H1 (cell line): ENCODE measurements around the gene YIF1B. TPM values are rescaled to one million over a fixed set of nuclear protein-coding genes. Genes with fewer than 3 reads are reported as not detected.

Experiments
- CTCF ChIA-PET: fragments of 300-600 bp; sonication (Branson Sonifier 250); formaldehyde crosslinking; loops from one replicate; lab custom pipeline; 2021; ENCODE audit not compliant: partially characterized antibody; lab: Charles Lee
- POLR2A ChIA-PET: fragments of 300-600 bp; sonication (Branson Sonifier 250); formaldehyde crosslinking; loops from one replicate; lab custom pipeline; 2021; ENCODE audit warnings: inconsistent platforms; ENCODE audit not compliant: partially characterized antibody; lab: Charles Lee
- DNase-seq, 2 experiments: peaks; one replicate each; pipeline versions ENCODE4 v3.0.0 to v3.0.0-alpha.2; 2010 to 2022; ENCODE audit warnings: low spot score in 2 of 2, low read depth in 1 of 2, mixed read lengths in 1 of 2
- FAIRE-seq: peaks from 2 replicates; lab custom pipeline; 2011; peaks lifted over from hg19 to GRCh38; lab: Jason Lieb, UNC
- H2AFZ ChIP-seq: 2 replicates; pipeline ENCODE4 v1.8.1; 2012; ENCODE audit warnings: low read length, inconsistent platforms
- H2AK5ac ChIP-seq: 2 replicates; pipeline ENCODE4 v1.6.1; 2013; ENCODE audit warnings: low read depth, low read length
- H2BK120ac ChIP-seq: replicated peaks from 2 replicates; pipeline ENCODE3; 2013; ENCODE audit warnings: low read depth, low read length, inconsistent platforms
- H2BK12ac ChIP-seq: 2 replicates; pipeline ENCODE4 v1.6.1; 2013; ENCODE audit warnings: low read depth, low read length
- H2BK15ac ChIP-seq: 2 replicates; pipeline ENCODE4 v1.6.1; 2013; ENCODE audit warnings: low read length
- H2BK20ac ChIP-seq: 2 replicates; pipeline ENCODE4 v1.6.1; 2013; ENCODE audit warnings: low read length
- H2BK5ac ChIP-seq: 2 replicates; pipeline ENCODE4 v1.6.1; 2013; ENCODE audit warnings: low read depth, low read length
- H3K14ac ChIP-seq: 2 replicates; pipeline ENCODE4 v1.6.1; 2013; ENCODE audit warnings: inconsistent platforms; ENCODE audit not compliant: insufficient read length
- H3K18ac ChIP-seq: 2 replicates; pipeline ENCODE4 v1.6.1; 2013; ENCODE audit warnings: low read length; ENCODE audit errors: extremely low read depth
- H3K23ac ChIP-seq: 2 replicates; pipeline ENCODE4 v1.6.1; 2013; ENCODE audit warnings: inconsistent platforms; ENCODE audit not compliant: insufficient read length
- H3K23me2 ChIP-seq: 2 replicates; pipeline ENCODE4 v1.6.1; 2013; ENCODE audit warnings: low read depth, low read length
- H3K27ac ChIP-seq: 2 replicates; pipeline ENCODE4 v1.6.1; 2011; ENCODE audit warnings: low read depth, low read length, inconsistent platforms
- H3K27me3 ChIP-seq, 4 experiments: replicated peaks in 1 of 4; 1 replicate in 1 of 4; 2 replicates in 3 of 4; pipeline versions ENCODE4 v1.6.1 to v1.8.1; 2011 to 2013; ENCODE audit warnings: low read length in 3 of 4, mild to moderate bottlenecking in 3 of 4, inconsistent platforms in 2 of 4, mixed read lengths in 2 of 4, moderate library complexity in 1 of 4; ENCODE audit not compliant: control insufficient read depth in 3 of 4, insufficient read depth in 3 of 4; ENCODE audit errors: extremely low read depth in 1 of 4
- H3K36me3 ChIP-seq, 4 experiments: 2 replicates each; pipeline versions ENCODE4 v1.6.1 to v1.8.1; 2011 to 2013; ENCODE audit warnings: mild to moderate bottlenecking in 4 of 4, low read length in 3 of 4, moderate library complexity in 2 of 4, control low read depth in 1 of 4, inconsistent platforms in 1 of 4; ENCODE audit not compliant: insufficient read depth in 4 of 4, control insufficient read depth in 2 of 4
- H3K4ac ChIP-seq: replicated peaks from 2 replicates; pipeline ENCODE3; 2013; ENCODE audit warnings: low read length, low read depth, mixed read lengths, inconsistent platforms; ENCODE audit not compliant: insufficient read length
- H3K4me1 ChIP-seq, 4 experiments: replicated peaks in 1 of 4; 1 replicate in 1 of 4; 2 replicates in 3 of 4; pipeline versions ENCODE4 v1.6.1 to v1.8.1; 2011 to 2013; ENCODE audit warnings: low read length in 3 of 4, inconsistent platforms in 2 of 4, mixed read lengths in 1 of 4; ENCODE audit not compliant: insufficient read depth in 4 of 4, control insufficient read depth in 3 of 4
- H3K4me2 ChIP-seq, 2 experiments: 2 replicates each; pipeline versions ENCODE4 v1.6.1 to v1.8.1; 2011 to 2013; ENCODE audit warnings: low read depth in 2 of 2, low read length in 2 of 2, control low read depth in 1 of 2, inconsistent platforms in 1 of 2, mild to moderate bottlenecking in 1 of 2; ENCODE audit not compliant: insufficient read depth in 1 of 2
- H3K4me3 ChIP-seq, 4 experiments: fragments of 200-600, 300-600 bp in 1 of 4; sonication (generic), shearing (Covaris generic), sonication (Bioruptor Twin) in 1 of 4; 2 replicates each; pipeline versions ENCODE4 v1.5.1 to v1.8.1; 2011 to 2016; ENCODE audit warnings: low read length in 4 of 4, low read depth in 3 of 4, control low read depth in 2 of 4, inconsistent platforms in 2 of 4, mild to moderate bottlenecking in 2 of 4, mixed read lengths in 1 of 4, moderate library complexity in 1 of 4; ENCODE audit not compliant: insufficient read depth in 2 of 4; ENCODE audit errors: extremely low read depth in 1 of 4
- H3K56ac ChIP-seq: replicated peaks from 2 replicates; pipeline ENCODE3; 2013; ENCODE audit warnings: low read depth, mild to moderate bottlenecking, mixed read lengths, low read length, inconsistent platforms; ENCODE audit not compliant: insufficient read length
- H3K79me1 ChIP-seq: 2 replicates; pipeline ENCODE4 v1.6.1; 2013; ENCODE audit warnings: low read depth, low read length, control low read depth
- H3K79me2 ChIP-seq, 2 experiments: 2 replicates each; pipeline versions ENCODE4 v1.6.1 to v1.8.1; 2012 to 2013; ENCODE audit warnings: low read length in 2 of 2, mild to moderate bottlenecking in 2 of 2, inconsistent platforms in 1 of 2; ENCODE audit not compliant: insufficient read depth in 2 of 2, control insufficient read depth in 1 of 2
- H3K9ac ChIP-seq, 4 experiments: replicated peaks in 1 of 4; 1 replicate in 1 of 4; 2 replicates in 3 of 4; pipeline versions ENCODE4 v1.6.1 to v1.8.1; 2011 to 2013; ENCODE audit warnings: low read depth in 3 of 4, low read length in 3 of 4, control low read depth in 2 of 4, mild to moderate bottlenecking in 2 of 4, moderate library complexity in 2 of 4, inconsistent platforms in 1 of 4; ENCODE audit errors: extremely low read depth in 1 of 4
- H3K9me3 ChIP-seq, 2 experiments: 2 replicates each; pipeline versions ENCODE4 v1.6.1 to v1.8.1; 2012 to 2013; ENCODE audit warnings: mild to moderate bottlenecking in 2 of 2, moderate library complexity in 2 of 2, control low read depth in 1 of 2, inconsistent platforms in 1 of 2, low read depth in 1 of 2, low read length in 1 of 2, mixed read lengths in 1 of 2; ENCODE audit not compliant: insufficient read depth in 2 of 2
- H4K20me1 ChIP-seq, 2 experiments: replicated peaks in 1 of 2; 2 replicates each; pipeline versions ENCODE3 to v1.8.1; 2011 to 2013; ENCODE audit warnings: inconsistent platforms in 2 of 2, low read length in 2 of 2, mild to moderate bottlenecking in 1 of 2; ENCODE audit not compliant: insufficient read depth in 2 of 2, control insufficient read depth in 1 of 2
- H4K5ac ChIP-seq: 2 replicates; pipeline ENCODE4 v1.6.1; 2013; ENCODE audit warnings: low read length, low read depth, mixed read lengths, inconsistent platforms; ENCODE audit not compliant: insufficient read length
- H4K8ac ChIP-seq: 2 replicates; pipeline ENCODE4 v1.8.0; 2013; ENCODE audit warnings: mild to moderate bottlenecking, moderate library complexity, low read length, inconsistent platforms; ENCODE audit not compliant: insufficient read depth; ENCODE audit errors: extremely low read depth
- H4K91ac ChIP-seq: replicated peaks from 2 replicates; pipeline ENCODE3; 2013; ENCODE audit warnings: low read length, mixed read lengths, inconsistent platforms; ENCODE audit not compliant: insufficient read length
- BRCA1 ChIP-seq: IDR thresholded peaks from 2 replicates; pipeline ENCODE4 v1.6.1; 2012; ENCODE audit warnings: low read depth, low read length, improper control_type of control experiment
- CHD2 ChIP-seq: IDR thresholded peaks from 2 replicates; pipeline ENCODE4 v1.6.1; 2012; ENCODE audit warnings: low read length, improper control_type of control experiment
- JUND ChIP-seq: IDR thresholded peaks from 2 replicates; pipeline ENCODE4 v1.6.1; 2011; ENCODE audit warnings: mild to moderate bottlenecking, improper control_type of control experiment, low read length
- KDM1A ChIP-seq: fragments of 200-600, 300-600 bp; sonication (generic); IDR thresholded peaks from 2 replicates; pipeline ENCODE4 v1.7.1; 2016; ENCODE audit warnings: mild to moderate bottlenecking, low read length, borderline replicate concordance
- POLR2AphosphoS5 ChIP-seq: IDR thresholded peaks from 2 replicates; pipeline ENCODE4 v1.6.1; 2011; ENCODE audit warnings: low read depth, low read length
- WGBS, 2 experiments: shearing (Covaris generic) in 1 of 2; methylation state at CpG; one replicate each; pipeline versions ENCODE4 v1.1.6 to v1.1.7; 2013 to 2015; ENCODE audit warnings: low lambda C conversion rate in 2 of 2, mixed read lengths in 2 of 2, inconsistent platforms in 1 of 2, low coverage in 1 of 2, missing lambda C conversion rate in 1 of 2; ENCODE audit not compliant: insufficient replicate concordance in 2 of 2, insufficient coverage in 1 of 2, insufficient read length in 1 of 2; ENCODE audit errors: extremely low coverage in 1 of 2, missing lambda C conversion rate in 1 of 2; 5-methylcytosine and 5-hydroxymethylcytosine counted together
- polyA plus RNA-seq, 7 experiments: library from polyadenylated mRNA; depleted of rRNA in 3 of 7; stranded (reverse) in 5 of 7; unstranded in 2 of 7; fragments of >200 nt in 5 of 7; fragments of 200-250 nt in 2 of 7; gene quantifications; 1 replicate in 5 of 7; 2 replicates in 1 of 7; 4 replicates in 1 of 7; pipeline versions ENCODE4 v1.2.1 to v1.2.3, GENCODE V29; 2011 to 2013; ENCODE audit warnings: missing spikeins in 2 of 7, mixed read lengths in 2 of 7
- total RNA-seq: library from RNA; stranded (reverse); fragmentation: NEBNext Ultra II Directional; extraction: Animal tissue kit (Norgen Biotek cat#: 25700); gene quantifications from 2 replicates; pipeline ENCODE4 v1.2.1, GENCODE V29; 2021

Gene YIF1B
- total and polyA plus RNA-seq, 2 of the 8 experiments (the other 6 are each of a cell fraction or from before 2014, with no cell fraction given), result 89.6 to 305 TPM

- Histone ChIP-seq H3K79me1 (no peaks in the 10 kb centered on the region), H3K56ac (no peak overlapping the region), H3K14ac (no peak overlapping the region), H3K4ac (no peak overlapping the region), H3K18ac (no peak overlapping the region), H4K91ac (no peak overlapping the region), H3K4me1 (no peaks in the 10 kb centered on the region), H2BK5ac (no peak overlapping the region), H2BK12ac (no peak overlapping the region), H3K27me3 (no peaks in the 10 kb centered on the region), H3K4me2 (no peak overlapping the region), H2BK20ac (no peak overlapping the region), H2AFZ (no peak overlapping the region), H2AK5ac (no peak overlapping the region), H2BK15ac (no peak overlapping the region), H3K9ac (no peak overlapping the region), H4K20me1 (peaks cover 2 to 7% of the 10 kb centered on the region in 2 experiments), H3K27ac (no peak overlapping the region), H2BK120ac (no peak overlapping the region), H3K79me2 (no peaks in the 10 kb centered on the region), H3K36me3 (peaks cover 14 to 49% (median 40%) of the 10 kb centered on the region in 4 experiments), H4K5ac (no peak overlapping the region), H4K8ac (no peak overlapping the region; the same call in 1 of the 2 replicates), H3K9me3 (no peaks in the 10 kb centered on the region), H3K23ac (no peak overlapping the region), H3K4me3 (no peak overlapping the region), H3K23me2 (no peaks in the 10 kb centered on the region)
- WGBS, 2 experiments, result 93% methylated on average over 15 of the region's 15 CpGs; no CpG with 5 or more reads in 1 of the 2 experiments
- no peak for TF ChIP-seq CHD2
- TF ChIP-seq KDM1A, result no peak
- TF ChIP-seq JUND, result no peak
- TF ChIP-seq POLR2AphosphoS5, result no peak
- TF ChIP-seq BRCA1, result no peak
- POLR2A ChIA-PET, result interaction anchor here (0.9 to 1.6 kb wide), 3 partner anchors 20 to 28 kb away, joined by 4 to 5 read pairs (median 4); partner anchors contain the start of genes KCNK6 and SPINT2
- CTCF ChIA-PET, result interaction anchor here (1.1 to 1.6 kb wide), 2 partner anchors 12 to 41 kb away, joined by 4 read pairs; partner anchors contain the start of gene C19orf33
- DNase-seq (no peak), FAIRE-seq (no peak)
Measured at GRCh38 chr19:38291855-38292254, 23.9 kb downstream of the YIF1B start.
